Spleen (tissue), 11 donors: ENCODE measurements around the gene P2RX1. TPM values are rescaled to one million over a fixed set of nuclear protein-coding genes. Genes with fewer than 3 reads are reported as not detected.
A peak's percentile ranks its signal among the peaks of the same experiment; 100 is the strongest.

Experiments used
- DNase-seq: peaks from one replicate; pipeline ENCODE4 v3.0.0-alpha.2; 2020
- H3K27ac ChIP-seq, 8 donors: fragments of 200-600 bp; sonication (generic) in 7 of 8; 1 replicate in 4 of 8; 2 replicates in 4 of 8; pipeline versions ENCODE4 v1.5.0 to v1.8.0; 2016 to 2021; ENCODE audit warnings: inconsistent platforms in 4 of 8, mild to moderate bottlenecking in 4 of 8, moderate library complexity in 1 of 8
- H3K27me3 ChIP-seq, 7 donors: fragments of 200-600 bp; sonication (generic) in 6 of 7; replicated peaks in 1 of 7; 1 replicate in 4 of 7; 2 replicates in 3 of 7; pipeline versions ENCODE4 v1.5.0 to v1.8.0; 2016 to 2021; ENCODE audit warnings: inconsistent platforms in 3 of 7, mild to moderate bottlenecking in 1 of 7
- H3K36me3 ChIP-seq, 6 donors: fragments of 200-600 bp; sonication (generic) in 5 of 6; 1 replicate in 4 of 6; 2 replicates in 2 of 6; pipeline versions ENCODE4 v1.5.0 to v1.8.0; 2016 to 2021; ENCODE audit warnings: inconsistent platforms in 2 of 6
- H3K4me1 ChIP-seq, 6 donors: fragments of 200-600 bp; sonication (generic) in 5 of 6; 1 replicate in 3 of 6; 2 replicates in 3 of 6; pipeline versions ENCODE4 v1.5.0 to v1.8.0; 2016 to 2021; ENCODE audit warnings: inconsistent platforms in 3 of 6
- H3K4me3 ChIP-seq, 8 donors: fragments of 200-600 bp; sonication (generic) in 7 of 8; 1 replicate in 4 of 8; 2 replicates in 4 of 8; pipeline versions ENCODE4 v1.5.0 to v1.8.0; 2016 to 2021; ENCODE audit warnings: inconsistent platforms in 4 of 8, mild to moderate bottlenecking in 4 of 8, moderate library complexity in 2 of 8
- H3K9me3 ChIP-seq, 8 donors: fragments of 200-600 bp; sonication (generic) in 7 of 8; 1 replicate in 4 of 8; 2 replicates in 4 of 8; pipeline versions ENCODE4 v1.5.0 to v1.8.0; 2016 to 2021; ENCODE audit warnings: inconsistent platforms in 4 of 8
- CTCF ChIP-seq, 11 experiments: fragments of 200-600 bp in 7 of 11; fragments of 450-650 bp in 4 of 11; sonication (generic) in 4 of 11; IDR thresholded peaks in 8 of 11; conservative IDR thresholded peaks in 3 of 11; 1 replicate in 7 of 11; 2 replicates in 4 of 11; pipeline versions ENCODE4 v1.4.0 to v1.8.0; 2016 to 2021; ENCODE audit warnings: antibody characterized with exemption in 11 of 11, inconsistent platforms in 4 of 11, mild to moderate bottlenecking in 1 of 11
- POLR2A ChIP-seq, 3 donors: fragments of 450-650 bp; IDR thresholded peaks; one replicate each; pipeline ENCODE4 v1.5.1; 2017; ENCODE audit warnings: antibody characterized with exemption in 3 of 3, mild to moderate bottlenecking in 1 of 3
- POLR2AphosphoS5 ChIP-seq, 3 donors: sonication (generic); formaldehyde crosslinking; IDR thresholded peaks; one replicate each; pipeline ENCODE4 v1.5.1; 2017; ENCODE audit warnings: antibody characterized with exemption in 3 of 3
- WGBS, 5 donors: extraction: QIAGEN DNeasy Blood & Tissue Kit in 3 of 5; methylation state at CpG; one replicate each; pipeline versions ENCODE4 v1.1.5 to v1.1.7; 2013 to 2018; 5-methylcytosine and 5-hydroxymethylcytosine counted together
- intact Hi-C: fragments of 100-400 bp; cut with DNase I; formaldehyde crosslinking; loops from one replicate; pipeline ENCODE4 v1.15.0; 2023; ENCODE audit warnings: low total_unique reads
- polyA plus RNA-seq, 3 donors: library from polyadenylated mRNA; stranded (reverse); fragments of 200-250 nt; gene quantifications; one replicate each; pipeline ENCODE4 v1.2.1, GENCODE V29; 2013
- total RNA-seq, 7 donors: library from RNA; depleted of rRNA in 3 of 7; stranded (reverse); fragments of >200 nt in 3 of 7; fragmentation: NEBNext Ultra II Directional in 4 of 7; extraction: Animal tissue kit (Norgen Biotek cat#: 25700) in 4 of 7; gene quantifications; one replicate each; pipeline versions ENCODE4 v1.1.0 to v1.2.1, GENCODE V29; 2016 to 2021
- donor health status: healthy with polysubstance abuse.
- donor health status: DM: no; HTN: no; CAD: no; lungs with moderate emphysema.
- donor health status: DM: no; HTN: no; CAD: no.
- donor health status: Bipolar disorder and iron deficiency.
- donor health status: healthy.
- donor health status: DM: no; HTN: no; CAD: no.
- donor health status: DM: yes; HTN: yes; CAD: no.

P2RX1 gene
- total and polyA plus RNA-seq, 10 donors, result 9.2 to 46.3 (median 21.7) TPM

GRCh38 chr17:3925684-3926485, 9.6 kb upstream of the P2RX1 start:
- H3K4me1 ChIP-seq, result peaks cover 0 to 45% (median 8%) of the 10 kb centered on the region in 6 donors
- no peaks in the 10 kb centered on the region for H3K27me3 ChIP-seq
- no peak for DNase-seq
- H3K36me3 ChIP-seq, result peaks cover 0 to 75% (median 49%) of the 10 kb centered on the region in 6 donors
- no peak overlapping the region for H3K4me3 ChIP-seq
- no peaks in the 10 kb centered on the region for H3K9me3 ChIP-seq
- intact Hi-C loops, result no loop called here
- H3K27ac ChIP-seq, result peak overlapping the region in 1 of 8 donors; percentile 30
- WGBS, 5 donors, result 84 to 93% (median 89%) methylated on average over 13 to 17 of the region's 17 CpGs
- TF ChIP-seq POLR2A (IDR thresholded peaks at IDR 0.05) (no peak), CTCF (IDR thresholded peaks at IDR 0.05 in 8 of 11, conservative IDR thresholded peaks at IDR 0.05 in 3 of 11) (no peak), POLR2AphosphoS5 (IDR thresholded peaks at IDR 0.05) (no peak)

GRCh38 chr17:3924512-3925350, 8.5 kb upstream of the P2RX1 start:
- WGBS, 5 donors, result 84 to 88% (median 85%) methylated on average over 21 to 40 of the region's 40 CpGs
- TF ChIP-seq CTCF (IDR thresholded peaks at IDR 0.05 in 8 of 11, conservative IDR thresholded peaks at IDR 0.05 in 3 of 11) (no peak), POLR2AphosphoS5 (IDR thresholded peaks at IDR 0.05) (peak in 1 of 3 donors; percentile 37)
- H3K27me3 ChIP-seq, result no peaks in the 10 kb centered on the region
- peaks cover 0 to 45% (median 8%) of the 10 kb centered on the region in 6 donors for H3K4me1 ChIP-seq
- intact Hi-C loops, result no loop called here
- peaks cover 0 to 64% (median 42%) of the 10 kb centered on the region in 6 donors for H3K36me3 ChIP-seq
- H3K9me3 ChIP-seq, result no peaks in the 10 kb centered on the region
- H3K4me3 ChIP-seq, result no peak overlapping the region
- DNase-seq, result no peak
- H3K27ac ChIP-seq, result no peak overlapping the region

- WGBS, 5 donors, result 88 to 92% (median 89%) methylated on average over 14 to 18 of the region's 18 CpGs
- H3K27me3 ChIP-seq, result no peaks in the 10 kb centered on the region
- no peak for TF ChIP-seq CTCF (IDR thresholded peaks at IDR 0.05 in 8 of 11, conservative IDR thresholded peaks at IDR 0.05 in 3 of 11)
- TF ChIP-seq POLR2AphosphoS5 (IDR thresholded peaks at IDR 0.05), result peak in 2 of 3 donors; percentile 5 to 51
- intact Hi-C loops, result no loop called here
- no peak overlapping the region for H3K27ac ChIP-seq
- no peaks in the 10 kb centered on the region for H3K9me3 ChIP-seq
- peaks cover 0 to 53% (median 33%) of the 10 kb centered on the region in 6 donors for H3K36me3 ChIP-seq
- no peak for DNase-seq
- H3K4me3 ChIP-seq, result no peak overlapping the region
- H3K4me1 ChIP-seq, result peaks cover 0 to 42% (median 13%) of the 10 kb centered on the region in 6 donors
These were observed 7.4 kb upstream of the P2RX1 start for GRCh38 chr17:3923466-3924190.
